ENCODE results near the gene STUM.

GRCh38 chr1:226657895-226658545, 109.5 kb downstream of the STUM start:
- TF ChIP-seq CTCF (IDR thresholded peaks at IDR 0.05) (no peak), POLR2A (IDR thresholded peaks at IDR 0.05) (no peak)
